Measurements from ENCODE around the gene KRTAP10-8.

DNA sequence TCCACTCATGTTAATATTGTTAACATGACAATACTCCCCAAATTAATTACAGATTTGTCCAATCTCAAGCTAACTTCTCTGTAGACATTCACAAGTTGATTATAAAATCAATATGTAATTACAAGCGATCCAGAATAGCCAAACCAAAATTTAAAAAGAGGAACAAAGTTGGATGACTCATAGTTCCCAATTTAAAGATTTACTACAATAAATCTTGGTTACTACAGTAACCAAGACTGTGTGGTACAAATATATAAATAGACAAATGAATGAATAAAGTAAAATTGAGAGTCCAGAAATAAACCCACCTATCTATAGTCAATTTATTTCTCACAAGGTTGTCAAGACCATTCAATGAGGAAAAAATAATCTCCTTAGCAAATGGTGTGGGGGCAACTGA lies 45.5 kb upstream of the KRTAP10-8 start:
- TF ChIP-seq, protein P1, sequence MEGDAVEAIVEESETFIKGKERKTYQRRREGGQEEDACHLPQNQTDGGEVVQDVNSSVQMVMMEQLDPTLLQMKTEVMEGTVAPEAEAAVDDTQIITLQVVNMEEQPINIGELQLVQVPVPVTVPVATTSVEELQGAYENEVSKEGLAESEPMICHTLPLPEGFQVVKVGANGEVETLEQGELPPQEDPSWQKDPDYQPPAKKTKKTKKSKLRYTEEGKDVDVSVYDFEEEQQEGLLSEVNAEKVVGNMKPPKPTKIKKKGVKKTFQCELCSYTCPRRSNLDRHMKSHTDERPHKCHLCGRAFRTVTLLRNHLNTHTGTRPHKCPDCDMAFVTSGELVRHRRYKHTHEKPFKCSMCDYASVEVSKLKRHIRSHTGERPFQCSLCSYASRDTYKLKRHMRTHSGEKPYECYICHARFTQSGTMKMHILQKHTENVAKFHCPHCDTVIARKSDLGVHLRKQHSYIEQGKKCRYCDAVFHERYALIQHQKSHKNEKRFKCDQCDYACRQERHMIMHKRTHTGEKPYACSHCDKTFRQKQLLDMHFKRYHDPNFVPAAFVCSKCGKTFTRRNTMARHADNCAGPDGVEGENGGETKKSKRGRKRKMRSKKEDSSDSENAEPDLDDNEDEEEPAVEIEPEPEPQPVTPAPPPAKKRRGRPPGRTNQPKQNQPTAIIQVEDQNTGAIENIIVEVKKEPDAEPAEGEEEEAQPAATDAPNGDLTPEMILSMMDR (conservative IDR thresholded peaks at IDR 0.05): no peak
- TF ChIP-seq EZH2 (IDR thresholded peaks at IDR 0.05; ENCODE audit: low read depth): no peak

Measured in PC-9 (cell line).